Measurements from ENCODE around the gene RBP5. TPM values are rescaled to one million over a fixed set of nuclear protein-coding genes. Genes with fewer than 3 reads are reported as not detected.

Gene RBP5
- total RNA-seq, 1 donor, result not detected

- no peak for DNase-seq (ENCODE audit: low read depth)
- TF ChIP-seq, protein P1, sequence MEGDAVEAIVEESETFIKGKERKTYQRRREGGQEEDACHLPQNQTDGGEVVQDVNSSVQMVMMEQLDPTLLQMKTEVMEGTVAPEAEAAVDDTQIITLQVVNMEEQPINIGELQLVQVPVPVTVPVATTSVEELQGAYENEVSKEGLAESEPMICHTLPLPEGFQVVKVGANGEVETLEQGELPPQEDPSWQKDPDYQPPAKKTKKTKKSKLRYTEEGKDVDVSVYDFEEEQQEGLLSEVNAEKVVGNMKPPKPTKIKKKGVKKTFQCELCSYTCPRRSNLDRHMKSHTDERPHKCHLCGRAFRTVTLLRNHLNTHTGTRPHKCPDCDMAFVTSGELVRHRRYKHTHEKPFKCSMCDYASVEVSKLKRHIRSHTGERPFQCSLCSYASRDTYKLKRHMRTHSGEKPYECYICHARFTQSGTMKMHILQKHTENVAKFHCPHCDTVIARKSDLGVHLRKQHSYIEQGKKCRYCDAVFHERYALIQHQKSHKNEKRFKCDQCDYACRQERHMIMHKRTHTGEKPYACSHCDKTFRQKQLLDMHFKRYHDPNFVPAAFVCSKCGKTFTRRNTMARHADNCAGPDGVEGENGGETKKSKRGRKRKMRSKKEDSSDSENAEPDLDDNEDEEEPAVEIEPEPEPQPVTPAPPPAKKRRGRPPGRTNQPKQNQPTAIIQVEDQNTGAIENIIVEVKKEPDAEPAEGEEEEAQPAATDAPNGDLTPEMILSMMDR (IDR thresholded peaks at IDR 0.05; ENCODE audit: insufficient read depth, low read length), result no peak
Observed at GRCh38 chr12:7150841-7151240, 22.2 kb upstream of the RBP5 start.

GRCh38 chr12:7150356-7150755 is 21.7 kb upstream of the RBP5 start:
- no peak overlapping the region for H3K4me3 ChIP-seq (ENCODE audit: low read depth, low read length)
- no peak for DNase-seq (ENCODE audit: low read depth)
- TF ChIP-seq, protein P1 (IDR thresholded peaks at IDR 0.05; ENCODE audit: insufficient read depth, low read length), result no peak

More at GRCh38 chr12:7150841-7151240, 22.2 kb upstream of the RBP5 start:
- H3K4me3 ChIP-seq (ENCODE audit: low read depth, low read length), result no peak overlapping the region

- H3K4me3 ChIP-seq (ENCODE audit: low read depth, low read length), result no peak overlapping the region
- TF ChIP-seq, protein P1 (IDR thresholded peaks at IDR 0.05; ENCODE audit: insufficient read depth, low read length), result no peak
- no peak for DNase-seq (ENCODE audit: low read depth)
Observed at GRCh38 chr12:7146906-7147305, 18.2 kb upstream of the RBP5 start.

DNA sequence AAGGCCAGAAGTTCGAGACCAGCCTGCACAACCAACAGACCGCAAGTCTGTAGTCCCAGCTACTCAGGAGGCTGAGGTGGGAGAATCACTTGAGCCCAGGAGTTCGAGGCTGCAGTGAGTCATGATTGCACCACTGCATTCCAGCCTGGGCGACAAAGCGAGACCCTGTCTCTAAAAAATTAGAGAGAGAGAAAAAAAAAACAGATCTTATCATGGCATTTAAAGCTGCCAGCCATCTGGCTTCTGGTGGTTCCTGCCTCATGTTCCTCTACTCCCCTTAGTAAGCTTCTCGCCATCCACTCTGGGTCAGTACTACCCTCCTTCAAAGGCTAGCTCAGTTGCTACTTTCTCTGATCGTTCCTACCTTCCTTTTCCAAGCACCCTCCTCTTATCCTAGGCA is 17.5 kb upstream of the RBP5 start:
- H3K4me3 ChIP-seq (ENCODE audit: low read depth, low read length), result no peak overlapping the region
- no peak for DNase-seq (ENCODE audit: low read depth)
- TF ChIP-seq, protein P1 (IDR thresholded peaks at IDR 0.05; ENCODE audit: insufficient read depth, low read length), result no peak

DNA sequence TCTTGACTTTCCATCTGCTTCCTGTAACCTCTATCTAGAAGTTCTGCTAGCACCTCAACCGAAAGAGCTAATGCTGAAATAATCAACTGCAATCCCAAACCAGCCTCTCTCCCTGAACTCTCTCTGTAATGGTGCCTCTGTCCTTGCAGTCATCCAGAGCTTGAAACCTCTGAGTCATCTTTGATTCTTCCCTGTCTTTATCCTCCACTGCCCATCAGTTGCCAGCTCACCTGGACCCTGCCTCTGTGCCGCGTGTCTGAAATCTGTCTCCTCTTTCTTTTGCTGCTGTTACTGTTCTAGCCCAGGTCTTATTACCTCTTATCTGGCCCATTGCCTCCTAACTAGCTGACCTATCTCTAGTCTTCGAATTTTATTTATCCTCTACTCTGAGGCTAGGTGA is 17.0 kb upstream of the RBP5 start:
- TF ChIP-seq, protein P1 (IDR thresholded peaks at IDR 0.05; ENCODE audit: insufficient read depth, low read length), result no peak
- DNase-seq (ENCODE audit: low read depth), result no peak

DNA sequence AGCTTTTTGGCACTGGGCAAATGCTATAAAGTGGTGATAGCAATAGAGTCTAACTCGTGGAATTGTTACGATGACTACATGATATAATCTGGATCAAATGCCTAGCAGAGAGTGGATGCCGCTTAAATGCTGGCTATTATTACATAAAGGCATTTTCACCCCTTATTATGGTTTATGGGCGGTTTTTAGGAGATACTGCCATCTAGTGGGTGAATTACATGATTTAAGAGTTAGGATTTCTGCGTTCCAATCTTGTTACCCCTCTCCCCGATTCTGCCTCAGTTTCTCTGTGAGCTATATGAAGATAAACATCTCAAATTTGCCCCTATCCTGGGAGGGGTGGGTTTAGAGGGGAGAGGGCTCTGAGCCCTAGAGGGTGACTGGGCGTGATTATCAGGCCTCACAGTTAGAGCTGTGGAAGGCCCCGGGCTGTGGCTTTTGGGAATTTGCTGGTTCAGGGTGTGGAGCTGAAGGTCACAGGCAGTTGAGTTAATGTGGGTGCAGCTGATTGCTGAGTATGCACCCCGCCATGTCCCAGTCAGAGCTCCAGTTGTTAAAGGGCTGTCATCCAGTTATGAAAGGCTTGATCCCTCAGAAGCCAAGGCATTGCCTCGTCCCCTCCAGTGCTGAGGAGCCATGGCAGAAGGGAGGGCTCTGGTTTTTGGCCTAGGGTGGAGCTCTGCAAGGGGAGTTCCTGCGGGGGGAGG is 15.9 kb upstream of the RBP5 start:
- no peak overlapping the region for H3K4me3 ChIP-seq (ENCODE audit: low read depth, low read length)
- peak; percentile 66 for DNase-seq (ENCODE audit: low read depth)
- TF ChIP-seq, protein P1 (IDR thresholded peaks at IDR 0.05; ENCODE audit: insufficient read depth, low read length), result peak; percentile 56

More for the DNA sequence above, 17.0 kb upstream of the RBP5 start:
- no peak overlapping the region for H3K4me3 ChIP-seq (ENCODE audit: low read depth, low read length)

GRCh38 chr12:7143564-7143963 is 14.9 kb upstream of the RBP5 start:
- no peak for DNase-seq (ENCODE audit: low read depth)
- TF ChIP-seq, protein P1 (IDR thresholded peaks at IDR 0.05; ENCODE audit: insufficient read depth, low read length), result no peak
- no peak overlapping the region for H3K4me3 ChIP-seq (ENCODE audit: low read depth, low read length)
